ENCODE data around the gene GPR142. TPM values are rescaled to one million over a fixed set of nuclear protein-coding genes. Genes with fewer than 3 reads are reported as not detected.

GPR142 gene
- not detected in 2 replicates for total RNA-seq (2014; rRNA removed; shearing (Covaris generic))

GRCh38 chr17:74367206-74367605 is at the start of gene GPR142:
Gene GPR142 (plus strand): TSS chr17:74367506. CDS start chr17:74369541, 2,035 bp downstream.
- DNase-seq: no peak
- H3K4me3 ChIP-seq (ENCODE audit: insufficient read depth, low read depth, low read length): no peak within 1 kb of the TSS
- no peaks in the 10 kb centered on the region for H3K27me3 ChIP-seq (ENCODE audit: control insufficient read depth, insufficient read depth, low read length)
- no peaks in the 10 kb centered on the region for H3K36me3 ChIP-seq (replicated peaks; ENCODE audit: control insufficient read depth, insufficient read depth, low read length)

- no peaks in the 10 kb centered on the region for H3K27me3 ChIP-seq (ENCODE audit: control insufficient read depth, insufficient read depth, low read length)
- H3K36me3 ChIP-seq (replicated peaks; ENCODE audit: control insufficient read depth, insufficient read depth, low read length): no peaks in the 10 kb centered on the region
- DNase-seq: no peak
- H3K4me3 ChIP-seq (ENCODE audit: insufficient read depth, low read depth, low read length): no peak overlapping the region
Measured at GRCh38 chr17:74318391-74318790, 48.9 kb upstream of the GPR142 start.

- Histone ChIP-seq H3K4me3 (ENCODE audit: insufficient read depth, low read depth, low read length) (no peak overlapping the region), H3K36me3 (replicated peaks; ENCODE audit: control insufficient read depth, insufficient read depth, low read length) (no peaks in the 10 kb centered on the region), H3K27me3 (ENCODE audit: control insufficient read depth, insufficient read depth, low read length) (peaks cover 19% of the 10 kb centered on the region)
- DNase-seq: no peak
Measured at GRCh38 chr17:74324521-74324920, 42.8 kb upstream of the GPR142 start.

- DNase-seq: peak; percentile 70
- Histone ChIP-seq H3K27me3 (ENCODE audit: control insufficient read depth, insufficient read depth, low read length) (peaks cover 19% of the 10 kb centered on the region), H3K36me3 (replicated peaks; ENCODE audit: control insufficient read depth, insufficient read depth, low read length) (no peaks in the 10 kb centered on the region), H3K4me3 (ENCODE audit: insufficient read depth, low read depth, low read length) (peak overlapping the region; percentile 38; the same call in 1 of the 2 replicates)
Measured at GRCh38 chr17:74325376-74325742, 41.9 kb upstream of the GPR142 start.

- Histone ChIP-seq H3K4me3 (ENCODE audit: insufficient read depth, low read depth, low read length) (peak within 1 kb of the TSS; percentile 40), H3K27me3 (ENCODE audit: control insufficient read depth, insufficient read depth, low read length) (peaks cover 19% of the 10 kb centered on the region), H3K36me3 (replicated peaks; ENCODE audit: control insufficient read depth, insufficient read depth, low read length) (no peaks in the 10 kb centered on the region)
- DNase-seq: peak; percentile 99
Measured at GRCh38 chr17:74325743-74326379, 41.4 kb upstream of the GPR142 start, which contains the start of gene KIF19. Gene KIF19 (plus strand): TSS chr17:74326226. CDS start chr17:74326350, 124 bp downstream.

- Histone ChIP-seq H3K27me3 (ENCODE audit: control insufficient read depth, insufficient read depth, low read length) (peaks cover 19% of the 10 kb centered on the region), H3K4me3 (ENCODE audit: insufficient read depth, low read depth, low read length) (peak overlapping the region; percentile 40), H3K36me3 (replicated peaks; ENCODE audit: control insufficient read depth, insufficient read depth, low read length) (no peaks in the 10 kb centered on the region)
- DNase-seq: peak; percentile 82
Measured at GRCh38 chr17:74326506-74326905, 40.8 kb upstream of the GPR142 start.

GRCh38 chr17:74328487-74328886 is 38.8 kb upstream of the GPR142 start:
- Histone ChIP-seq H3K27me3 (ENCODE audit: control insufficient read depth, insufficient read depth, low read length) (peaks cover 19% of the 10 kb centered on the region), H3K4me3 (ENCODE audit: insufficient read depth, low read depth, low read length) (no peak overlapping the region), H3K36me3 (replicated peaks; ENCODE audit: control insufficient read depth, insufficient read depth, low read length) (no peaks in the 10 kb centered on the region)
- DNase-seq: no peak

GRCh38 chr17:74329378-74329777 is 37.9 kb upstream of the GPR142 start:
- Histone ChIP-seq H3K27me3 (ENCODE audit: control insufficient read depth, insufficient read depth, low read length) (peaks cover 19% of the 10 kb centered on the region), H3K36me3 (replicated peaks; ENCODE audit: control insufficient read depth, insufficient read depth, low read length) (no peaks in the 10 kb centered on the region), H3K4me3 (ENCODE audit: insufficient read depth, low read depth, low read length) (no peak overlapping the region)
- DNase-seq: no peak

GRCh38 chr17:74330446-74330845 is 36.9 kb upstream of the GPR142 start:
- peaks cover 13% of the 10 kb centered on the region for H3K27me3 ChIP-seq (ENCODE audit: control insufficient read depth, insufficient read depth, low read length)
- no peak overlapping the region for H3K4me3 ChIP-seq (ENCODE audit: insufficient read depth, low read depth, low read length)
- no peaks in the 10 kb centered on the region for H3K36me3 ChIP-seq (replicated peaks; ENCODE audit: control insufficient read depth, insufficient read depth, low read length)
- no peak for DNase-seq

- DNase-seq: peak; percentile 75
- H3K36me3 ChIP-seq (replicated peaks; ENCODE audit: control insufficient read depth, insufficient read depth, low read length): no peaks in the 10 kb centered on the region
- H3K27me3 ChIP-seq (ENCODE audit: control insufficient read depth, insufficient read depth, low read length): peaks cover under 1% of the 10 kb centered on the region
- no peak overlapping the region for H3K4me3 ChIP-seq (ENCODE audit: insufficient read depth, low read depth, low read length)
Measured at GRCh38 chr17:74332017-74332650, 35.2 kb upstream of the GPR142 start.

GRCh38 chr17:74332763-74333283 is 34.5 kb upstream of the GPR142 start:
- Histone ChIP-seq H3K27me3 (ENCODE audit: control insufficient read depth, insufficient read depth, low read length) (no peaks in the 10 kb centered on the region; the same call in 1 of the 2 replicates), H3K36me3 (replicated peaks; ENCODE audit: control insufficient read depth, insufficient read depth, low read length) (no peaks in the 10 kb centered on the region), H3K4me3 (ENCODE audit: insufficient read depth, low read depth, low read length) (no peak overlapping the region)
- peak; percentile 62 for DNase-seq

GRCh38 chr17:74334393-74335039 is 32.8 kb upstream of the GPR142 start:
- Histone ChIP-seq H3K36me3 (replicated peaks; ENCODE audit: control insufficient read depth, insufficient read depth, low read length) (no peaks in the 10 kb centered on the region), H3K4me3 (ENCODE audit: insufficient read depth, low read depth, low read length) (no peak overlapping the region), H3K27me3 (ENCODE audit: control insufficient read depth, insufficient read depth, low read length) (no peaks in the 10 kb centered on the region)
- DNase-seq: no peak

GRCh38 chr17:74335529-74336062 is 31.7 kb upstream of the GPR142 start:
- H3K4me3 ChIP-seq (ENCODE audit: insufficient read depth, low read depth, low read length): no peak overlapping the region
- no peaks in the 10 kb centered on the region for H3K27me3 ChIP-seq (ENCODE audit: control insufficient read depth, insufficient read depth, low read length)
- no peaks in the 10 kb centered on the region for H3K36me3 ChIP-seq (replicated peaks; ENCODE audit: control insufficient read depth, insufficient read depth, low read length)
- peak; percentile 73 for DNase-seq

- H3K4me3 ChIP-seq (ENCODE audit: insufficient read depth, low read depth, low read length): no peak overlapping the region
- H3K36me3 ChIP-seq (replicated peaks; ENCODE audit: control insufficient read depth, insufficient read depth, low read length): no peaks in the 10 kb centered on the region
- no peaks in the 10 kb centered on the region for H3K27me3 ChIP-seq (ENCODE audit: control insufficient read depth, insufficient read depth, low read length)
- DNase-seq: no peak
Measured at GRCh38 chr17:74336307-74336706, 31.0 kb upstream of the GPR142 start.

Measured in H7 (cell line).